ENCODE data around the gene MITF. TPM values are rescaled to one million over a fixed set of nuclear protein-coding genes. Genes with fewer than 3 reads are reported as not detected.

Gene MITF
- total and polyA plus RNA-seq, 4 donors = 0.91 to 2.9 (median 2.3) TPM

- Histone ChIP-seq H3K27ac (ENCODE audit: low read depth in 1 of 2, low read length in 2 of 2) (peak overlapping the region; percentile 33 to 35), H3K4me1 (ENCODE audit: control insufficient read depth in 4 of 4, insufficient read depth in 4 of 4, low read length in 3 of 4) (peaks cover 0 to 3% (median 1%) of the 10 kb centered on the region in 4 donors), H3K9ac (ENCODE audit: low read depth in 1 of 2, low read length in 2 of 2) (no peak overlapping the region), H3K9me3 (ENCODE audit: control insufficient read depth in 4 of 4, low read length in 3 of 4) (no peaks in the 10 kb centered on the region), H3K4me3 (ENCODE audit: low read depth in 1 of 3, low read length in 3 of 3) (no peak overlapping the region), H3K36me3 (ENCODE audit: control insufficient read depth in 4 of 4, insufficient read depth in 3 of 4, low read depth in 1 of 4, low read length in 3 of 4) (no peaks in the 10 kb centered on the region), H3K27me3 (ENCODE audit: control insufficient read depth in 4 of 4, insufficient read depth in 4 of 4, low read length in 3 of 4) (no peaks in the 10 kb centered on the region)
- WGBS = 69% methylated on average over 3 of the region's 3 CpGs
- TF ChIP-seq HNF4A (conservative IDR thresholded peaks at IDR 0.05) (no peak), RAD21 (IDR thresholded peaks at IDR 0.05) (no peak), SP1 (IDR thresholded peaks at IDR 0.05) (no peak), ZBTB33 (IDR thresholded peaks at IDR 0.05) (no peak), FOXA1 (IDR thresholded peaks at IDR 0.05) (no peak), YY1 (IDR thresholded peaks at IDR 0.05) (no peak), GABPA (IDR thresholded peaks at IDR 0.05 in 1 of 2, conservative IDR thresholded peaks at IDR 0.05 in 1 of 2) (no peak), CTCF (IDR thresholded peaks at IDR 0.05; ENCODE audit: low read depth, low read length, missing input control) (no peak), JUND (IDR thresholded peaks at IDR 0.05) (no peak), REST (IDR thresholded peaks at IDR 0.05) (no peak), FOXA2 (IDR thresholded peaks at IDR 0.05) (no peak), ATF3 (IDR thresholded peaks at IDR 0.05) (no peak), TAF1 (conservative IDR thresholded peaks at IDR 0.05) (no peak), EGR1 (IDR thresholded peaks at IDR 0.05; ENCODE audit: low read depth in 2 of 2) (no peak)
- DNase-seq (ENCODE audit: low spot score) = no peak
Measured at GRCh38 chr3:69764861-69765260, 25.6 kb downstream of the MITF start.

GRCh38 chr3:69766638-69767037, 27.4 kb downstream of the MITF start:
- 80% methylated on average over 3 of the region's 3 CpGs for WGBS
- Histone ChIP-seq H3K9me3 (ENCODE audit: control insufficient read depth in 4 of 4, low read length in 3 of 4) (no peaks in the 10 kb centered on the region), H3K27me3 (ENCODE audit: control insufficient read depth in 4 of 4, insufficient read depth in 4 of 4, low read length in 3 of 4) (no peaks in the 10 kb centered on the region), H3K9ac (ENCODE audit: low read depth in 1 of 2, low read length in 2 of 2) (no peak overlapping the region), H3K4me1 (ENCODE audit: control insufficient read depth in 4 of 4, insufficient read depth in 4 of 4, low read length in 3 of 4) (peaks cover 0 to 3% (median 1%) of the 10 kb centered on the region in 4 donors), H3K4me3 (ENCODE audit: low read depth in 1 of 3, low read length in 3 of 3) (no peak overlapping the region), H3K36me3 (ENCODE audit: control insufficient read depth in 4 of 4, insufficient read depth in 3 of 4, low read depth in 1 of 4, low read length in 3 of 4) (no peaks in the 10 kb centered on the region), H3K27ac (ENCODE audit: low read depth in 1 of 2, low read length in 2 of 2) (no peak overlapping the region)
- DNase-seq (ENCODE audit: low spot score) = no peak
- no peak for TF ChIP-seq FOXA2 (IDR thresholded peaks at IDR 0.05)
- no peak for TF ChIP-seq HNF4G (IDR thresholded peaks at IDR 0.05)
- no peak for TF ChIP-seq HNF4A (conservative IDR thresholded peaks at IDR 0.05)
- TF ChIP-seq GABPA (IDR thresholded peaks at IDR 0.05 in 1 of 2, conservative IDR thresholded peaks at IDR 0.05 in 1 of 2) = no peak
- no peak for TF ChIP-seq ZBTB33 (IDR thresholded peaks at IDR 0.05)
- TF ChIP-seq YY1 (IDR thresholded peaks at IDR 0.05) = no peak
- TF ChIP-seq ATF3 (IDR thresholded peaks at IDR 0.05) = no peak
- TF ChIP-seq RXRA (IDR thresholded peaks at IDR 0.05) = no peak
- TF ChIP-seq CTCF (IDR thresholded peaks at IDR 0.05; ENCODE audit: low read depth, low read length, missing input control) = no peak
- TF ChIP-seq NR2F2 (IDR thresholded peaks at IDR 0.05) = no peak
- TF ChIP-seq EGR1 (IDR thresholded peaks at IDR 0.05; ENCODE audit: low read depth in 2 of 2) = no peak
- no peak for TF ChIP-seq SP1 (IDR thresholded peaks at IDR 0.05)
- TF ChIP-seq RAD21 (IDR thresholded peaks at IDR 0.05) = no peak
